Osteoblast (primary cell): ENCODE data around the gene TPSD1. TPM values are rescaled to one million over a fixed set of nuclear protein-coding genes. Genes with fewer than 3 reads are reported as not detected.

Source experiments
- DNase-seq: peaks from one replicate; pipeline ENCODE4 v3.0.0; 2011; ENCODE audit warnings: low spot score, mixed read lengths; ENCODE audit not compliant: insufficient read length; ENCODE audit errors: missing footprints
- H2AFZ ChIP-seq: 2 replicates; pipeline ENCODE4 v1.6.0; 2011; ENCODE audit warnings: mild to moderate bottlenecking, low read length
- H3K27ac ChIP-seq: 2 replicates; pipeline ENCODE4 v1.5.1; 2011; ENCODE audit warnings: mild to moderate bottlenecking, low read depth, low read length, moderate library complexity
- H3K27me3 ChIP-seq: 2 replicates; pipeline ENCODE4 v1.6.0; 2012; ENCODE audit warnings: mild to moderate bottlenecking, control low read depth, inconsistent platforms, low read length, moderate library complexity; ENCODE audit not compliant: insufficient read depth
- H3K36me3 ChIP-seq: 2 replicates; pipeline ENCODE4 v1.5.1; 2011; ENCODE audit warnings: mild to moderate bottlenecking, low read length, control low read depth, moderate library complexity; ENCODE audit not compliant: insufficient read depth
- H3K4me1 ChIP-seq: 2 replicates; pipeline ENCODE4 v1.5.1; 2011; ENCODE audit warnings: mild to moderate bottlenecking, low read length, control low read depth, moderate library complexity; ENCODE audit not compliant: insufficient read depth
- H3K4me2 ChIP-seq: 2 replicates; pipeline ENCODE4 v1.6.0; 2011; ENCODE audit warnings: mild to moderate bottlenecking, low read length; ENCODE audit not compliant: insufficient read depth
- H3K4me3 ChIP-seq: fragments of 200-600 bp; sonication (generic); 3 replicates; pipeline ENCODE4 v1.5.1; 2012; ENCODE audit warnings: mild to moderate bottlenecking, low read length, inconsistent platforms; ENCODE audit not compliant: insufficient read depth
- H3K79me2 ChIP-seq: 2 replicates; pipeline ENCODE4 v1.6.0; 2012; ENCODE audit warnings: mild to moderate bottlenecking, low read length, control low read depth, inconsistent platforms; ENCODE audit not compliant: insufficient read depth
- H3K9me3 ChIP-seq: 2 replicates; pipeline ENCODE4 v1.5.1; 2011; ENCODE audit warnings: low read depth, low read length, control low read depth
- H4K20me1 ChIP-seq: 2 replicates; pipeline ENCODE4 v1.6.0; 2012; ENCODE audit warnings: mild to moderate bottlenecking, low read length, control low read depth; ENCODE audit not compliant: insufficient read depth
- CTCF ChIP-seq: IDR thresholded peaks from 2 replicates; pipeline ENCODE4 v1.5.1; 2011; ENCODE audit warnings: mild to moderate bottlenecking, low read depth, low read length, moderate library complexity; ENCODE audit errors: extremely low read depth
- total RNA-seq: library from RNA; depleted of rRNA; stranded (reverse); fragments of >200 nt; gene quantifications from 2 replicates; pipeline ENCODE4 v1.2.3, GENCODE V29; 2012

Gene TPSD1
- total RNA-seq, 1 donor, result not detected

GRCh38 chr16:1258225-1258600 is 2.3 kb downstream of the TPSD1 start:
- H3K4me1 ChIP-seq, result no peaks in the 10 kb centered on the region
- no peak overlapping the region for H2AFZ ChIP-seq
- no peaks in the 10 kb centered on the region for H3K36me3 ChIP-seq
- H3K4me3 ChIP-seq, result no peak overlapping the region
- no peak for DNase-seq
- TF ChIP-seq CTCF, result no peak
- H4K20me1 ChIP-seq, result no peaks in the 10 kb centered on the region
- no peaks in the 10 kb centered on the region for H3K9me3 ChIP-seq
- H3K27ac ChIP-seq, result no peak overlapping the region
- no peaks in the 10 kb centered on the region for H3K79me2 ChIP-seq
- H3K4me2 ChIP-seq, result no peak overlapping the region
- H3K27me3 ChIP-seq, result peaks cover 29% of the 10 kb centered on the region

GRCh38 chr16:1258906-1259759 is 3.3 kb downstream of the TPSD1 start:
- no peaks in the 10 kb centered on the region for H3K9me3 ChIP-seq
- H3K79me2 ChIP-seq, result no peaks in the 10 kb centered on the region
- H3K27me3 ChIP-seq, result peaks cover 29% of the 10 kb centered on the region
- no peak for TF ChIP-seq CTCF
- no peaks in the 10 kb centered on the region for H3K4me1 ChIP-seq
- no peaks in the 10 kb centered on the region for H4K20me1 ChIP-seq
- H3K27ac ChIP-seq, result no peak overlapping the region
- H2AFZ ChIP-seq, result no peak overlapping the region
- no peak overlapping the region for H3K4me2 ChIP-seq
- no peaks in the 10 kb centered on the region for H3K36me3 ChIP-seq
- DNase-seq, result peak; percentile 86
- no peak overlapping the region for H3K4me3 ChIP-seq

- Histone ChIP-seq H3K27me3 (peaks cover 29% of the 10 kb centered on the region), H3K4me1 (no peaks in the 10 kb centered on the region), H3K27ac (no peak overlapping the region), H3K4me2 (no peak overlapping the region), H3K79me2 (no peaks in the 10 kb centered on the region), H2AFZ (no peak overlapping the region), H4K20me1 (peaks cover 4% of the 10 kb centered on the region), H3K4me3 (no peak overlapping the region), H3K36me3 (no peaks in the 10 kb centered on the region), H3K9me3 (no peaks in the 10 kb centered on the region)
- TF ChIP-seq CTCF, result no peak
- no peak for DNase-seq
Measured at GRCh38 chr16:1259760-1260068, 3.8 kb downstream of the TPSD1 start.

GRCh38 chr16:1260101-1260680 is 4.3 kb downstream of the TPSD1 start:
- Histone ChIP-seq H4K20me1 (peaks cover 4% of the 10 kb centered on the region), H3K36me3 (no peaks in the 10 kb centered on the region), H3K27ac (no peak overlapping the region), H3K4me3 (no peak overlapping the region), H3K4me2 (no peak overlapping the region), H3K4me1 (no peaks in the 10 kb centered on the region), H3K79me2 (no peaks in the 10 kb centered on the region), H3K27me3 (peaks cover 29% of the 10 kb centered on the region), H2AFZ (no peak overlapping the region), H3K9me3 (no peaks in the 10 kb centered on the region)
- no peak for TF ChIP-seq CTCF
- DNase-seq, result no peak
